GM12878 (cell line): ENCODE measurements around the gene PITPNC1. TPM values are rescaled to one million over a fixed set of nuclear protein-coding genes. Genes with fewer than 3 reads are reported as not detected.

Source experiments
- ATAC-seq: fragments of 200-7000 bp; cut with Tn5 transposase; 3 replicates; pipeline ENCODE4 v1.9.1; 2020; ENCODE audit warnings: mild to moderate bottlenecking, moderate library complexity
- BruUV-seq: library from RNA; stranded (reverse); fragments of 400-500 nt; replicated peaks from 2 replicates; lab custom pipeline; 2021; lab: Mats Ljungman, UMichigan
- CTCF ChIA-PET: fragments of 300-600 bp; sonication (Branson Sonifier 250); formaldehyde crosslinking; extraction: SDS; loops from one replicate; lab custom pipeline; 2021; ENCODE audit warnings: inconsistent platforms; lab: Yijun Ruan, JAX
- POLR2A ChIA-PET: fragments of 350-600 bp; formaldehyde crosslinking; extraction: SDS; loops from one replicate; lab custom pipeline; 2021; ENCODE audit warnings: inconsistent platforms; lab: Charles Lee
- RAD21 ChIA-PET: fragments of 300-600 bp; sonication (Branson Sonifier 250); formaldehyde crosslinking; loops from one replicate; lab custom pipeline; 2023; ENCODE audit warnings: antibody characterized with exemption; ENCODE audit not compliant: unreplicated experiment; lab: Charles Lee
- SMC1A ChIA-PET: fragments of 300-600 bp; sonication (Branson Sonifier 250); formaldehyde crosslinking; loops from one replicate; lab custom pipeline; 2023; ENCODE audit not compliant: unreplicated experiment, uncharacterized antibody; lab: Charles Lee
- DNase-seq: peaks from one replicate; pipeline ENCODE4 v3.0.0-alpha.2; 2011; ENCODE audit warnings: low read depth, low spot score
- FAIRE-seq: peaks from 3 replicates; lab custom pipeline; 2011; peaks lifted over from hg19 to GRCh38; lab: Jason Lieb, UNC
- H2AFZ ChIP-seq: 2 replicates; pipeline ENCODE4 v1.6.0; 2011; ENCODE audit warnings: low read depth, low read length, control low read depth; ENCODE audit not compliant: control insufficient read depth
- H3K27ac ChIP-seq: 2 replicates; pipeline ENCODE4 v1.5.1; 2011; ENCODE audit warnings: control low read depth; ENCODE audit not compliant: control insufficient read depth, insufficient read depth
- H3K27me3 ChIP-seq, 2 experiments: replicated peaks in 1 of 2; 2 replicates each; pipeline versions ENCODE4 v1.6.0 to v1.6.1; 2011; ENCODE audit warnings: low read length in 1 of 2; ENCODE audit not compliant: control insufficient read depth in 2 of 2, insufficient read depth in 2 of 2
- H3K36me3 ChIP-seq, 2 experiments: 2 replicates each; pipeline ENCODE4 v1.5.1; 2011; ENCODE audit warnings: low read length in 1 of 2; ENCODE audit not compliant: control insufficient read depth in 2 of 2, insufficient read depth in 2 of 2
- H3K4me1 ChIP-seq: 2 replicates; pipeline ENCODE4 v1.6.1; 2011; ENCODE audit warnings: mild to moderate bottlenecking, low read length, moderate library complexity, mixed read lengths; ENCODE audit not compliant: control insufficient read depth, insufficient read depth
- H3K4me2 ChIP-seq: 2 replicates; pipeline ENCODE4 v1.6.0; 2011; ENCODE audit warnings: control low read depth; ENCODE audit not compliant: control insufficient read depth, insufficient read depth
- H3K4me3 ChIP-seq: fragments of 200-600 bp; sonication (generic); 2 replicates; pipeline ENCODE4 v1.5.1; 2016
- H3K79me2 ChIP-seq: 2 replicates; pipeline ENCODE4 v1.6.0; 2011; ENCODE audit warnings: low read length; ENCODE audit not compliant: control insufficient read depth, insufficient read depth
- H3K9ac ChIP-seq: 2 replicates; pipeline ENCODE4 v1.8.0; 2011; ENCODE audit warnings: low read length, control low read depth, mixed read lengths; ENCODE audit not compliant: control insufficient read depth, insufficient read depth
- H3K9me3 ChIP-seq: replicated peaks from 3 replicates; pipeline ENCODE4 v1.5.1; 2011; ENCODE audit warnings: mild to moderate bottlenecking, low read length; ENCODE audit not compliant: control insufficient read depth, insufficient read depth
- H4K20me1 ChIP-seq: 2 replicates; pipeline ENCODE4 v1.6.0; 2011; ENCODE audit not compliant: control insufficient read depth, insufficient read depth
- GABPA ChIP-seq: IDR thresholded peaks from 2 replicates; pipeline ENCODE4 v1.6.1; 2014; ENCODE audit warnings: antibody characterized with exemption, low read depth, mild to moderate bottlenecking, inconsistent platforms
- MYC ChIP-seq: IDR thresholded peaks from 2 replicates; pipeline ENCODE4 v1.6.1; 2011; ENCODE audit warnings: mild to moderate bottlenecking, low read length, moderate library complexity, inconsistent platforms; ENCODE audit not compliant: insufficient read depth, insufficient replicate concordance, insufficient read length, severe bottlenecking
- PAX8 ChIP-seq: fragments of 450-650 bp; IDR thresholded peaks from 2 replicates; pipeline ENCODE4 v1.6.1; 2017; ENCODE audit warnings: mild to moderate bottlenecking, moderate library complexity
- SIX5 ChIP-seq: IDR thresholded peaks from 2 replicates; pipeline ENCODE4 v1.6.1; 2011; ENCODE audit warnings: mild to moderate bottlenecking, low read depth, low read length, moderate library complexity; ENCODE audit not compliant: severe bottlenecking
- ZBTB33 ChIP-seq: fragments of 450-650 bp; IDR thresholded peaks from 2 replicates; pipeline ENCODE4 v1.6.1; 2017; ENCODE audit warnings: mild to moderate bottlenecking
- WGBS: methylation state at CpG from one replicate; pipeline ENCODE4 v1.1.6; 2016; ENCODE audit warnings: low lambda C conversion rate; ENCODE audit not compliant: insufficient replicate concordance, insufficient coverage; ENCODE audit errors: missing lambda C conversion rate; 5-methylcytosine and 5-hydroxymethylcytosine counted together
- in situ Hi-C: fragments of 300-500 bp; cut with MboI; formaldehyde crosslinking; loops from 9 replicates; pipeline ENCODE4 v1.14.3; 2018; ENCODE audit warnings: mixed read lengths
- intact Hi-C: fragments of 100-400 bp; cut with micrococcal nuclease; formaldehyde crosslinking; loops from one replicate; pipeline ENCODE4 v1.14.2; 2022; ENCODE audit not compliant: unreplicated experiment
- polyA plus RNA-seq, 11 experiments: library from polyadenylated mRNA; depleted of rRNA in 4 of 11; unstranded in 6 of 11; stranded (reverse) in 5 of 11; fragments of >200 nt; fragmentation: Nextera tagmentation in 4 of 11; fragmentation: Illumina TruSeq in 1 of 11; extraction: Ambion mirVana in 4 of 11; extraction: Trizol in 1 of 11; gene quantifications; 1 replicate in 1 of 11; 2 replicates in 10 of 11; pipeline versions ENCODE4 v1.2.1 to v1.2.3, GENCODE V29; 2011 to 2016; ENCODE audit warnings: inconsistent platforms in 2 of 11, missing spikeins in 2 of 11, low read depth in 1 of 11
- total RNA-seq, 4 experiments: library from RNA; depleted of rRNA in 3 of 4; stranded (reverse); fragments of >200 nt in 3 of 4; fragmentation: Illumina TruSeq in 1 of 4; extraction: Trizol in 1 of 4; gene quantifications; 2 replicates each; pipeline versions ENCODE4 v1.2.1 to v1.2.3, GENCODE V29; 2013 to 2021
- TF ChIP-seq, protein P1 (sequence below): fragments of 450-650 bp; IDR thresholded peaks from 2 replicates; pipeline ENCODE4 v1.6.1; 2014; ENCODE audit warnings: mild to moderate bottlenecking

Gene PITPNC1
- total and polyA plus RNA-seq, 10 of the 15 experiments (the other 5 are each of a cell fraction or from before 2014, with no cell fraction given): 12.2 to 62.4 (median 47.3) TPM

DNA sequence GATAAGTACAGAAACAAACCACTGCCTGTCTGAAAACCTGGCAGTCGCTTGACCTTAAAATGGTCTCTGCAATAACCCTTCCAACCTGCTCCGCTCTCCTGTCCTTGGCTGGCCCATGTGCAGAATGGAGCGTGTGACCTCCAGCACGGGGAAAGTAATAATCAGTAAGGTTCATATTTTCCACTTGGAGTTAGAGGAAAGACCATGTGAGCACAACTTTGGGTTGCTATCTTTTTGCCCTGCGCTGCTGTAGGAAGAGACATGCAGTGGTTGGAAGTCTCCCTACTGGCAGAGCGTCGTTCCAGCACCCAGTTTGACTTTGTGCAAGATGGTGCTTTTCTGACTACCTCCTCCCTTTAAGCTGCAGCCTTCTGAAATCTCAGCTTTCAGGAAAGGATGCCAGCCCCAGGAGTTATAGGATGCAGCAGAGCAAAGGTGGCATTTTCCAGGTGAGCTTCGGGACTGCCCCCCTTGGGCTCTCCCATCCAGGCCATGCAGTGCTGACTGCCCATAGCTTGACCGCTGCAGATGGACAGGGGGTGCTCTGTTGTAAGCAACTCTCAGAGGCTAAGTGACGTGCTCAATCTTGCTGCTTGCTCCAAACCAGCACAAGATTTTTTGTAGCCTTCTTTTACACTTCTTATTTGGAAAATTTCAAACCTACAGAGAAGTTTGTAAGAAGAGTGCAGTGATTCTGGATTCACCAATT is 230.0 kb downstream of the PITPNC1 start:
- H3K4me2 ChIP-seq: no peak overlapping the region
- H2AFZ ChIP-seq: no peak overlapping the region
- H3K79me2 ChIP-seq: no peaks in the 10 kb centered on the region; the same call in none of the 2 replicates
- ATAC-seq (no peak), FAIRE-seq (no peak), DNase-seq (no peak)
- no peak overlapping the region for H3K4me3 ChIP-seq
- ChIA-PET SMC1A (interaction anchor here (0.6 to 1.6 kb wide), 6 partner anchors 16 to 233 kb away, joined by 3 read pairs; no protein-coding TSS in a partner anchor), POLR2A (interaction anchor here (0.5 kb wide), 1 partner anchor 43 kb away, joined by 7 read pairs; no protein-coding TSS in a partner anchor), RAD21 (interaction anchor here (0.6 to 6.3 kb wide), 3 partner anchors 36 to 233 kb away, joined by 3 to 58 read pairs (median 6); no protein-coding TSS in a partner anchor), CTCF (interaction anchor here (0.5 to 10.6 kb wide), 6 partner anchors 12 to 595 kb away, joined by 3 to 163 read pairs (median 6); partner anchors contain the start of gene PITPNC1)
- intact Hi-C loops (no loop called here), in situ Hi-C loops (no loop called here)
- TF ChIP-seq SIX5: no peak
- TF ChIP-seq ZBTB33: no peak
- TF ChIP-seq GABPA: no peak
- TF ChIP-seq, protein P1, sequence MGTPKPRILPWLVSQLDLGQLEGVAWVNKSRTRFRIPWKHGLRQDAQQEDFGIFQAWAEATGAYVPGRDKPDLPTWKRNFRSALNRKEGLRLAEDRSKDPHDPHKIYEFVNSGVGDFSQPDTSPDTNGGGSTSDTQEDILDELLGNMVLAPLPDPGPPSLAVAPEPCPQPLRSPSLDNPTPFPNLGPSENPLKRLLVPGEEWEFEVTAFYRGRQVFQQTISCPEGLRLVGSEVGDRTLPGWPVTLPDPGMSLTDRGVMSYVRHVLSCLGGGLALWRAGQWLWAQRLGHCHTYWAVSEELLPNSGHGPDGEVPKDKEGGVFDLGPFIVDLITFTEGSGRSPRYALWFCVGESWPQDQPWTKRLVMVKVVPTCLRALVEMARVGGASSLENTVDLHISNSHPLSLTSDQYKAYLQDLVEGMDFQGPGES: no peak
- no peak for TF ChIP-seq PAX8
- no peak for TF ChIP-seq MYC
- no TSS peak for BruUV-seq
- H3K9ac ChIP-seq: no peak overlapping the region
- 80% methylated on average over 10 of the region's 10 CpGs for WGBS
- no peaks in the 10 kb centered on the region for H4K20me1 ChIP-seq
- H3K27ac ChIP-seq: no peak overlapping the region
- peaks cover 36% of the 10 kb centered on the region for H3K4me1 ChIP-seq
- H3K9me3 ChIP-seq: no peaks in the 10 kb centered on the region
- H3K36me3 ChIP-seq: no peaks in the 10 kb centered on the region; a peak in 2 of 4 replicates
- no peaks in the 10 kb centered on the region for H3K27me3 ChIP-seq
